Keratinocyte (primary cell): ENCODE measurements around the gene DALRD3. TPM values are rescaled to one million over a fixed set of nuclear protein-coding genes. Genes with fewer than 3 reads are reported as not detected.

Experiments used
- DNase-seq: peaks from one replicate; pipeline ENCODE4 v3.0.0-alpha.2; 2011; ENCODE audit warnings: low read depth, missing footprints, low spot score
- FAIRE-seq: peaks from 2 replicates; lab custom pipeline; 2011; peaks lifted over from hg19 to GRCh38; lab: Jason Lieb, UNC
- H2AFZ ChIP-seq: 2 replicates; pipeline ENCODE4 v1.6.0; 2012; ENCODE audit warnings: low read length, control low read depth, inconsistent platforms; ENCODE audit not compliant: control insufficient read depth
- H3K27ac ChIP-seq: 2 replicates; pipeline ENCODE4 v1.5.1; 2011; ENCODE audit warnings: low read length; ENCODE audit not compliant: control insufficient read depth, insufficient read depth
- H3K27me3 ChIP-seq: 3 replicates; pipeline ENCODE4 v1.6.0; 2011; ENCODE audit warnings: low read length; ENCODE audit not compliant: control insufficient read depth, insufficient read depth; ENCODE audit errors: extremely low read depth
- H3K36me3 ChIP-seq, 2 experiments: 2 replicates in 1 of 2; 3 replicates in 1 of 2; pipeline ENCODE4 v1.5.1; 2011; ENCODE audit warnings: low read length in 2 of 2, mild to moderate bottlenecking in 1 of 2; ENCODE audit not compliant: control insufficient read depth in 2 of 2, insufficient read depth in 2 of 2; ENCODE audit errors: extremely low read depth in 1 of 2
- H3K4me1 ChIP-seq: 3 replicates; pipeline ENCODE4 v1.5.1; 2011; ENCODE audit warnings: low read length; ENCODE audit not compliant: control insufficient read depth, insufficient read depth; ENCODE audit errors: extremely low read depth
- H3K4me2 ChIP-seq: 3 replicates; pipeline ENCODE4 v1.6.0; 2011; ENCODE audit warnings: low read depth, low read length; ENCODE audit not compliant: control insufficient read depth, insufficient read depth; ENCODE audit errors: extremely low read depth
- H3K4me3 ChIP-seq, 3 experiments: fragments of 200-600 bp in 1 of 3; sonication (generic) in 1 of 3; 2 replicates in 2 of 3; 3 replicates in 1 of 3; pipeline ENCODE4 v1.5.1; 2011 to 2016; ENCODE audit warnings: low read length in 3 of 3, mild to moderate bottlenecking in 3 of 3, control low read depth in 2 of 3, inconsistent platforms in 1 of 3, low read depth in 1 of 3, mixed read lengths in 1 of 3, mixed run types in 1 of 3, moderate library complexity in 1 of 3; ENCODE audit not compliant: control insufficient read depth in 2 of 3, insufficient read depth in 2 of 3; ENCODE audit errors: extremely low read depth in 1 of 3
- H3K79me2 ChIP-seq: 2 replicates; pipeline ENCODE4 v1.6.0; 2012; ENCODE audit warnings: low read length; ENCODE audit not compliant: control insufficient read depth, insufficient read depth
- H3K9ac ChIP-seq: 3 replicates; pipeline ENCODE4 v1.6.0; 2011; ENCODE audit warnings: low read length; ENCODE audit not compliant: control insufficient read depth, insufficient read depth; ENCODE audit errors: extremely low read depth
- H3K9me1 ChIP-seq: 3 replicates; pipeline ENCODE4 v1.6.0; 2011; ENCODE audit warnings: low read length; ENCODE audit not compliant: control insufficient read depth, insufficient read depth; ENCODE audit errors: extremely low read depth
- H3K9me3 ChIP-seq: 2 replicates; pipeline ENCODE4 v1.5.1; 2012; ENCODE audit warnings: low read depth, low read length; ENCODE audit not compliant: control insufficient read depth
- H4K20me1 ChIP-seq: 3 replicates; pipeline ENCODE4 v1.6.0; 2011; ENCODE audit warnings: low read length; ENCODE audit not compliant: control insufficient read depth, insufficient read depth; ENCODE audit errors: extremely low read depth
- CTCF ChIP-seq, 3 experiments: IDR thresholded peaks in 1 of 3; conservative IDR thresholded peaks in 1 of 3; optimal IDR thresholded peaks in 1 of 3; 2 replicates in 2 of 3; 3 replicates in 1 of 3; pipeline versions ENCODE3 to v1.5.1; 2011; ENCODE audit warnings: low read length in 3 of 3, mild to moderate bottlenecking in 3 of 3, moderate library complexity in 2 of 3, control low read depth in 1 of 3, inconsistent platforms in 1 of 3; ENCODE audit not compliant: insufficient read depth in 2 of 3; ENCODE audit errors: extremely low read depth in 1 of 3
- EZH2 ChIP-seq: IDR thresholded peaks from one replicate; pipeline ENCODE4 v1.6.1; 2012; ENCODE audit warnings: inconsistent platforms, mild to moderate bottlenecking, low read length, moderate library complexity
- dilution Hi-C: fragments of 300-500 bp; cut with MboI; formaldehyde crosslinking; loops from one replicate; pipeline ENCODE4 v1.7.0; 2020; ENCODE audit warnings: low sequenced_read_pairs; ENCODE audit not compliant: extremely low pct_ligation_motif_present
- polyA plus RNA-seq, 5 experiments: library from polyadenylated mRNA; depleted of rRNA in 3 of 5; stranded (reverse) in 3 of 5; stranded (forward) in 1 of 5; unstranded in 1 of 5; fragments of >200 nt; gene quantifications; 1 replicate in 1 of 5; 2 replicates in 3 of 5; 3 replicates in 1 of 5; pipeline versions ENCODE4 v1.2.1 to v1.2.3, GENCODE V29; 2011 to 2012; ENCODE audit warnings: missing spikeins in 2 of 5, low read depth in 1 of 5, low replicate concordance in 1 of 5

Gene DALRD3
- polyA plus RNA-seq, 1 donor (not counting 4 experiments of a cell fraction or from before 2014, with no cell fraction given): 33.7 TPM

GRCh38 chr3:49019941-49020329, 1.6 kb upstream of the DALRD3 start:
- H3K27me3 ChIP-seq: no peaks in the 10 kb centered on the region
- dilution Hi-C loops: no loop called here
- peak overlapping the region; percentile 91 for H3K27ac ChIP-seq
- TF ChIP-seq EZH2: no peak
- no peak for TF ChIP-seq CTCF (optimal IDR thresholded peaks at IDR 0.05 in 1 of 3, IDR thresholded peaks at IDR 0.05 in 1 of 3, conservative IDR thresholded peaks at IDR 0.05 in 1 of 3; ENCODE audit: extremely low read depth in 1 of 3, insufficient read depth in 2 of 3, low read length in 3 of 3)
- peaks cover 16 to 30% of the 10 kb centered on the region in 2 experiments for H3K36me3 ChIP-seq
- peak overlapping the region; percentile 26 for H2AFZ ChIP-seq
- peaks cover 8% of the 10 kb centered on the region for H4K20me1 ChIP-seq
- H3K9me1 ChIP-seq: no peaks in the 10 kb centered on the region
- peak overlapping the region; percentile 99 for H3K4me2 ChIP-seq
- no peaks in the 10 kb centered on the region for H3K9me3 ChIP-seq
- peak overlapping the region; percentile 80 to 97 (median 93) for H3K4me3 ChIP-seq
- DNase-seq (no peak), FAIRE-seq (no peak)
- H3K79me2 ChIP-seq: peaks cover 46% of the 10 kb centered on the region
- H3K9ac ChIP-seq: peak overlapping the region; percentile 90
- peaks cover 36% of the 10 kb centered on the region for H3K4me1 ChIP-seq

GRCh38 chr3:49018707-49019006, 277 bp upstream of the DALRD3 start:
- H3K4me1 ChIP-seq: peaks cover 31% of the 10 kb centered on the region
- peak overlapping the region; percentile 99 for H3K4me2 ChIP-seq
- no peak for TF ChIP-seq EZH2
- no peak for TF ChIP-seq CTCF (optimal IDR thresholded peaks at IDR 0.05 in 1 of 3, IDR thresholded peaks at IDR 0.05 in 1 of 3, conservative IDR thresholded peaks at IDR 0.05 in 1 of 3; ENCODE audit: extremely low read depth in 1 of 3, insufficient read depth in 2 of 3, low read length in 3 of 3)
- dilution Hi-C loops: no loop called here
- H3K4me3 ChIP-seq: peak overlapping the region; percentile 53 to 86 (median 82)
- peak overlapping the region; percentile 63 for H3K27ac ChIP-seq
- H3K27me3 ChIP-seq: no peaks in the 10 kb centered on the region
- H3K9ac ChIP-seq: peak overlapping the region; percentile 78
- peaks cover 14% of the 10 kb centered on the region for H4K20me1 ChIP-seq
- peak overlapping the region; percentile 79 for H2AFZ ChIP-seq
- H3K9me3 ChIP-seq: no peaks in the 10 kb centered on the region
- peaks cover 36% of the 10 kb centered on the region for H3K79me2 ChIP-seq
- FAIRE-seq: no peak
- H3K36me3 ChIP-seq: peaks cover 15 to 30% of the 10 kb centered on the region in 2 experiments
- peaks cover 3% of the 10 kb centered on the region for H3K9me1 ChIP-seq
- DNase-seq: no peak
